HEK293 (cell line): ENCODE measurements around the gene HBA1.

ENCODE experiments used
- CTCF ChIP-seq: fragments of 450-650 bp; formaldehyde crosslinking; IDR thresholded peaks from 2 replicates; pipeline ENCODE4 v1.5.1; 2016; ENCODE audit warnings: missing biosample characterization, missing genetic modification characterization
- GLI4 ChIP-seq: fragments of 450-650 bp; formaldehyde crosslinking; IDR thresholded peaks from 2 replicates; pipeline ENCODE4 v1.5.1; 2016; ENCODE audit warnings: missing biosample characterization, missing genetic modification characterization
- TCF7L2 ChIP-seq: IDR thresholded peaks from 2 replicates; pipeline ENCODE4 v1.6.1; 2011; ENCODE audit warnings: low read depth, mild to moderate bottlenecking, inconsistent platforms, low read length, moderate library complexity, borderline replicate concordance
- ZBTB7A ChIP-seq: fragments of 450-650 bp; formaldehyde crosslinking; IDR thresholded peaks from 2 replicates; pipeline ENCODE4 v1.5.1; 2016; ENCODE audit warnings: low read depth, missing biosample characterization, missing genetic modification characterization
- ZFP69B ChIP-seq: fragments of 450-650 bp; formaldehyde crosslinking; IDR thresholded peaks from 2 replicates; pipeline ENCODE4 v1.5.1; 2016; ENCODE audit warnings: missing biosample characterization, missing genetic modification characterization
- ZNF26 ChIP-seq: fragments of 450-650 bp; formaldehyde crosslinking; IDR thresholded peaks from 2 replicates; pipeline ENCODE4 v1.5.1; 2016; ENCODE audit warnings: missing biosample characterization, missing genetic modification characterization
- ZNF600 ChIP-seq: fragments of 450-650 bp; formaldehyde crosslinking; IDR thresholded peaks from 2 replicates; pipeline ENCODE4 v1.5.1; 2016; ENCODE audit warnings: missing biosample characterization, missing genetic modification characterization
- ZNF639 ChIP-seq: fragments of 450-650 bp; formaldehyde crosslinking; IDR thresholded peaks from 2 replicates; pipeline ENCODE4 v1.5.1; 2016; ENCODE audit warnings: missing biosample characterization, missing genetic modification characterization
- ZNF704 ChIP-seq: fragments of 450-650 bp; formaldehyde crosslinking; IDR thresholded peaks from 2 replicates; pipeline ENCODE4 v1.5.1; 2016; ENCODE audit warnings: missing biosample characterization, missing genetic modification characterization
- ZSCAN23 ChIP-seq: fragments of 450-650 bp; formaldehyde crosslinking; IDR thresholded peaks from 2 replicates; pipeline ENCODE4 v1.5.1; 2016; ENCODE audit warnings: missing biosample characterization, missing genetic modification characterization
- ZSCAN30 ChIP-seq: fragments of 450-650 bp; IDR thresholded peaks from 2 replicates; pipeline ENCODE4 v1.5.1; 2018; ENCODE audit warnings: missing biosample characterization, mild to moderate bottlenecking, missing genetic modification characterization, moderate library complexity

- TF ChIP-seq ZNF639 (tag by site-specific recombination) (no peak), ZNF600 (tag by site-specific recombination) (no peak), ZSCAN23 (tag by site-specific recombination) (no peak), GLI4 (no peak), ZNF704 (tag by site-specific recombination) (no peak), ZSCAN30 (tag by site-specific recombination) (no peak), CTCF (tag by site-specific recombination) (no peak), ZFP69B (tag by site-specific recombination) (no peak), TCF7L2 (no peak), ZBTB7A (tag by site-specific recombination) (no peak), ZNF26 (tag by site-specific recombination) (no peak)
These were observed 15.7 kb upstream of the HBA1 start for GRCh38 chr16:160691-161190.
